HS-27A (cell line): ENCODE results near the gene SLCO3A1.
A peak's percentile ranks its signal among the peaks of the same experiment; 100 is the strongest.
"Not testable (repeated sequence)": the region's sequence is repeated elsewhere in the genome, so short reads cannot be mapped to it uniquely, and the experiment has no call there.

Source experiments
- DNase-seq: peaks from one replicate; pipeline ENCODE4 v3.0.0-alpha.2; 2012; ENCODE audit warnings: low read depth, missing footprints

SLCO3A1 gene

GRCh38 chr15:92035551-92035950 is 182.0 kb downstream of the SLCO3A1 start:
- DNase-seq: no peak

GRCh38 chr15:92035961-92036360 is 182.5 kb downstream of the SLCO3A1 start:
- DNase-seq: no peak

- no peak for DNase-seq
Measured at GRCh38 chr15:92037491-92037890, 184.0 kb downstream of the SLCO3A1 start.

DNA sequence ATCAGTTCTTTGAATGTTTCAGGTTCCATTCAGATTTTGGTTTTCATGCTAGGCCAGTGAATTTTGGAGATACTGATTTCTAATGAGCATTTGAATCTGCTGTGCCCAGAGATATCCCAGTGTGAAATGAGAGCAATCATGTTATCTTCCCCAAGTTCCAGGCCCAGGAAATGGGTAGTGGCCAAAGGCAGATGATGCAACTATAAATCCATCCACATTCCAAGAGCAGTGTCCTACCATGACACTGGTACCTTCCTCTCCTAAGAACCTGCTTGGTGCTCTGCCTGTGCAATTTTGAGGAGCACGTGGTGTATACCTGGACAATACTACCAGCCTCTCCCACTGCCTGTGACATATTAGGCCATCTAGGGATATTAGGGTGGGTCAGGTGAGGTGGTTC is 186.8 kb downstream of the SLCO3A1 start:
- no peak for DNase-seq

- DNase-seq: no peak
Measured at GRCh38 chr15:92041371-92041770, 187.9 kb downstream of the SLCO3A1 start.

- no peak for DNase-seq
Measured at GRCh38 chr15:92043283-92043682, 189.8 kb downstream of the SLCO3A1 start.

- no peak for DNase-seq
Measured at GRCh38 chr15:92044203-92044909, 190.8 kb downstream of the SLCO3A1 start.

GRCh38 chr15:92047900-92048299 is 194.4 kb downstream of the SLCO3A1 start:
- DNase-seq: no peak

GRCh38 chr15:92048739-92049138 is 195.2 kb downstream of the SLCO3A1 start:
- no peak for DNase-seq

DNA sequence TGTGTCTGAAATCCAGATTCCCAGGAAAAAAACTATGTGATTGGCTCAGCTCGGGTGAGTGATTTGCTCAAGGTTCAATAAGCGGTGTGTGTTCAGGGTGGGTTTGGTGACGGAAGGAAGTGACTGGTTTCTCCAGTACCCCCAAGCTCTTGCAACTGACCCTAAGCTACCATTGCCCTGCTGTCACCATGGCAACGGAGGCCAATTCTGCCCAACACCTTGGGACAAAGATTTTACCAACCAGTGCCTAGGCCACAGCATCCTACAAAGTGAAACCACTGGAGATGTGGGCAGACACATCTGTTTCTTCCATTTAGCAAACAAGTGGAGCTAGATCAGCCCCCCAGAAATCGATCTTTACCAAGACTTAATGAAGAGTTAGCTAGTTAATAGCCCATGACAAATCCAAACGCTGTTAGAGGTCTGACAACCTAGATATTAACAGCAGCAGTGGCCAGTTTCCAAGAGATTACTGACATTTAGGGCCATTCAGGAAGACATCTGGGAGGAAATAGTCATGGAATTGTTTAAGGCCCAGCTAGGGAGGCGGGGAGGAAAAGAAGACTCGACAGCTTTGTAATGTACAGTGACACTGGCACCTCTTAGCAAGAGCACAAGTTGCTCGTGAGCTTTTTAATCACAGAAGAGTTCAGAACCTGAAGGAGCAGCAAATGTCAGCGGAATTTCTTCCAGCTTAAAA is 195.9 kb downstream of the SLCO3A1 start:
- no peak for DNase-seq

DNA sequence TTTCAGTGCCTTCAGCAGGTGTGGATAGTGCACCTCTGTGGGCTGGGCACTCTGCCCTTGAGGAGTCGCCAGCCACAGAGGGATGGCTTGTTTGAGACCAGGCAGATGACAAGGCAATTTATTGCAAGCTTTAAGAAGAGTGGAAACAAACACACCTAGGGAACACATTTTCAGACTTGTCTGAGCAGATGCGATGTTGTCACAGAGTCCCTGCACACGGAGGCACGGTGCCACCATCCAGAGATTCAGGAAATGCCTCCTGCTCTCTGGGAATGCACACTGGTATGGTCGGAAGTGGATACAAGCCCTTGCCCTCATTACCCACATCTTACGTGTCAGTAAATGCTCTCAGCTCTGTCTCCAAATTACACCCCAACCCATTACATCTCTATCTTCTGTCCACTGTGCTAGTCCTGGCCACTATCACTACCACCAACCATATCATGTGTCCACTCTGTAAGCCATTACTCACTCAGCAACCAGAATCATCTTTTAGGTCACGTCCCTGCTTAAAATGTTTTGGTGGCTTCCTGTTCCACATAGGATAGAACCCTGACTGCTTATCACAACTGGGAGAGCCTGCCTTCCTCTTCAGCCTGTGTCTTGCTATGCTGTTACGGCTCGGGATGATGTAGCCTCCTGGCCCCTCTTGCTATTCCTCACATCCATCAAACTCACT is 196.9 kb downstream of the SLCO3A1 start:
- no peak for DNase-seq

- no peak for DNase-seq
Measured at GRCh38 chr15:92051716-92052115, 198.2 kb downstream of the SLCO3A1 start.

- DNase-seq: no peak
Measured at GRCh38 chr15:92053753-92054316, 200.3 kb downstream of the SLCO3A1 start.

- no peak for DNase-seq
Measured at GRCh38 chr15:92056875-92057274, 203.4 kb downstream of the SLCO3A1 start.

GRCh38 chr15:92059036-92059970 is 205.8 kb downstream of the SLCO3A1 start:
- DNase-seq: no peak

DNA sequence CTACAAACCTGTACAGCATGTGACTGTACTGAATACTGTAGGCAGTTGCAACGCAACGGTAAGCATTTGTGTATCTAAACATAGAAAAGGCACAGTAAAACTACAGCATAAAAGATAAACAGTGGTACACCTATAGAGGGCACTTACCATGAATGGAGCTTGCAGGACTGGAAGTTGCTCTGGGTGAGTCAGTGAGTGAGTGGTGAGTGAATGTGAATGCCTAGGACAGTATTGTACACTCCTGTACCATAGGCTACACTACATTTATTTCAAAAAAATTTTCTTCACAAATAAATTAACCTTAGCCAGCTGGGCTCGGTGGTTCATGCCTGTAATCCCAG is 206.4 kb downstream of the SLCO3A1 start:
- DNase-seq: not testable (repeated sequence)

DNA sequence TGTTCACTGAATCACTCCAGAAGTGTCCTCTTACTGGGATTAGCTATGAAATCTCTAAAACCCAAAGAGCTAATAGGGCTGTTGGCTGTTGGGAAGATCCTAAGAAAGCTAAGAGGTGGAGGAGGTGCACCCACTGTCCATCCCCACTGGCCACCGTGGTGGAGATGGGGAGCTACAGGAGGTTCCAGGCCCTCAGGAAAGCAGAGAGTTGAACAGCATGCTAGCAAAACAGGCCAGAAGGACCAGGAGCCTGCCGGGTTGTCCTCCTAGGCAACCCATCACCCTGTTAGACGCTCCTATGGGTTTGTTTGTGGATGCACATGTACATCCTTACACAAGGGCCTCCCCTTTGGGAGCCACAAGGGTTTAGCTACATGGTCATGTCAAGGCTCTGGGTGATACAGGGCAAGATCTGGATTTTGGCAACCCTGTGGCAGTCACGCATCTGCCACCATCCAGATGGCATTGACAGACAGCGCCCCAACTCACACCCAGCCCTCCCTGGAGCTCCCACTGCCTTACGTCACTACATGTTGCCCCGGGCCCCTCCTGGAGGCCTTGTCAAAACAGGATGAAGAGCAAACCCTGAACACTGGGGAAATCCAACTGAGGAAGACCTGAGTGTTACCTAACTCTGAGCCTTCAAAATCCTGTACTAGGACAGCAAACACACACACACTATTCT is 208.1 kb downstream of the SLCO3A1 start:
- no peak for DNase-seq

DNA sequence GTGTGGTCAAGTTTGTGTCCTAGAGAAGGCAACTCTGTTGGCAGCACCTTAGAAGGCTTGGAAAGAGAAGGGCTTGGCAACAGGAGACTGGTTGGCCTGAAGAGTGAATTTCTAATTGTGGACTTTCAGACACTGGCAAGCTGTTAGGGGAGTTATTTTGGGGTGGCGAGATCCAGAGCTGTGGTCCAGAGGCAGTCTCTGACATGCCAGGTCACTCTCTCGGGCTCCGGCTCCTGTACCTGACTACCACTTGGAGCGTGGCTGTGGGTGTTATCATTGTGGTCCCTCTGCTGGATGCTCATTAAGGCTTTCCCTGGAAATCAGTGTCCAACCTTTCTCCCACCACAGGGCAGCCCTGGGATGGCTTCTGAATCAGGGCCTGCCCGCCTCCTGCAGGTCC is 209.0 kb downstream of the SLCO3A1 start:
- DNase-seq: no peak

DNA sequence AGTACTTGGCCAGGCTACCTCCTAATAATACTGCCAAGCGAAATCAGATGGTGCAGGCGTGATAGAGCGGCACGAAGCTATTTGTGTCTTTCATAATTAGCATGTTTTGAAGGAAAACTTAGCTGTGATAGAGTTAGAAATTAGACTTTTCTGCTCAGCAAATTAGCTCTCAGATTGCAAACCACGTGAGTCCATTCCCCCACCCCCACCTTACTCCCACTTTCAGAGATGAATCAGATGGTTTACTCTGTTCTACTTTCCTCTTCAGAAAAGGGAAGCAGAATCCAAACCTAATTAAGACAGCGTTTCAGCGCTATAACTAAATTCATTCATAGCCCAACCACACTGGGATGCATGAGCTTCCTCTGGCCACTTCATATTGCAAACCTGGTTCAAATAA is 214.6 kb downstream of the SLCO3A1 start:
- no peak for DNase-seq

GRCh38 chr15:92069308-92070250 is 216.1 kb downstream of the SLCO3A1 start:
- peak; percentile 15 for DNase-seq
